Measurements from ENCODE around the gene DST. TPM values are rescaled to one million over a fixed set of nuclear protein-coding genes. Genes with fewer than 3 reads are reported as not detected.

The DST gene
- total RNA-seq, 4 donors from 2014 or later = 475 to 871 (median 583) TPM

DNA sequence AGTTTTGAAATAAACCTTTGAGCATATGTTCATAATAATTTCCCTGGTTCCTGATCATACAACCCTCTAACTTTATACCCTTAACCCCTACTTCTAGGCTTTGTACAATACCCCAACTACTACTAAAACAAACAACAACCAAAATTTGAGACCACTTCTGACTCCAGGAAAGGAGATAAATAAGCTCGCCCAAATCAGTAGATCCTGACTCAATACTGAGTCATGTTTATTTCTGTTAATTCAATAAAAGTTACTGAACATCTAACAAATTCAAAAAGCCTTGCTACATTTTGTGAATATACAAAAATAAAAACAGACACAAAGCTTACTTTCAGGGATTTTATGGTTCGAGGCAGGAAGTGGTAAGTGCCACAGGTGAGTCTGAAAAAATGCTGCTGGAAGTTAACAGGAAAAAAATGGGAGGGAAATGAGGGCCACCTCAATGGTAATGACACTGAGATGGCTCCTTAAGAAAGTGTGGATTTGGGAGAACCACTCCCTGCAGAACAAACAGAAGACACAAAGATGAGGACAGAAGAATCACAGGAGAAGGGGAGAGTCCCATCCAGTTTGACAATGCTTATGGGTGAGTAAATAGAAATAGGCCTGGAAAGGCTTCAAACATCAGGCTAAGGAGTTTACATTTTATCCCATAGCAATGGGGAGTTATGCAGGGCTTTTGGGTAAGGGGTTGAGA lies 63.4 kb downstream of the DST start:
- WGBS, 2 donors = 84 to 87% methylated on average over 2 of the region's 2 CpGs
- DNase-seq (ENCODE audit: low spot score in 2 of 2) = no peak
- H3K4me3 ChIP-seq (ENCODE audit: low read depth, poor library complexity, severe bottlenecking) = no peak overlapping the region
- TF ChIP-seq, protein P1, sequence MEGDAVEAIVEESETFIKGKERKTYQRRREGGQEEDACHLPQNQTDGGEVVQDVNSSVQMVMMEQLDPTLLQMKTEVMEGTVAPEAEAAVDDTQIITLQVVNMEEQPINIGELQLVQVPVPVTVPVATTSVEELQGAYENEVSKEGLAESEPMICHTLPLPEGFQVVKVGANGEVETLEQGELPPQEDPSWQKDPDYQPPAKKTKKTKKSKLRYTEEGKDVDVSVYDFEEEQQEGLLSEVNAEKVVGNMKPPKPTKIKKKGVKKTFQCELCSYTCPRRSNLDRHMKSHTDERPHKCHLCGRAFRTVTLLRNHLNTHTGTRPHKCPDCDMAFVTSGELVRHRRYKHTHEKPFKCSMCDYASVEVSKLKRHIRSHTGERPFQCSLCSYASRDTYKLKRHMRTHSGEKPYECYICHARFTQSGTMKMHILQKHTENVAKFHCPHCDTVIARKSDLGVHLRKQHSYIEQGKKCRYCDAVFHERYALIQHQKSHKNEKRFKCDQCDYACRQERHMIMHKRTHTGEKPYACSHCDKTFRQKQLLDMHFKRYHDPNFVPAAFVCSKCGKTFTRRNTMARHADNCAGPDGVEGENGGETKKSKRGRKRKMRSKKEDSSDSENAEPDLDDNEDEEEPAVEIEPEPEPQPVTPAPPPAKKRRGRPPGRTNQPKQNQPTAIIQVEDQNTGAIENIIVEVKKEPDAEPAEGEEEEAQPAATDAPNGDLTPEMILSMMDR (IDR thresholded peaks at IDR 0.05) = no peak
- TF ChIP-seq POLR2A (IDR thresholded peaks at IDR 0.05) = no peak
- intact Hi-C loops (cut with DNase I; ENCODE audit: low total_unique reads) = no loop called here

DNA sequence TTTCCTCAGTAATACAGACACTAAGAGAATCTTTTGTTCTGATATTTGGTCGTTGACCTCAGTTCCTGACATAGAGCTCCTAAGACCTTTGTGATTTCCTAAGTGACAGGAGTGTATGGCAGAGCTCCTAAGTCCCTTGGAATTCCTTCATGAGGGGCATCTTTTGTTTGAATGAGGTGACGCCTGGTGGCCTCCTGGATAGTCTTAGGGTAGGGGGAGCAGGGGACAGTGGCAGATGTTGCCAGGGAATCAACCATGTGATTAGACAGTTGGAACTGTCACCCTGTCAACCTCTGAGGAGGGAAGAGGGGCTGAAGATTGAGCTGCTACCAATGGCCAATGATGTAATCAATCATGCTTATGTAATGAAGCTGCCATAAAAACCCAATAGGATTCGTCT lies 67.0 kb downstream of the DST start:
- 85 to 93% methylated on average over 3 of the region's 3 CpGs for WGBS, 2 donors
- intact Hi-C loops (cut with DNase I; ENCODE audit: low total_unique reads) = no loop called here
- no peak for TF ChIP-seq POLR2A (IDR thresholded peaks at IDR 0.05)
- TF ChIP-seq, protein P1 (IDR thresholded peaks at IDR 0.05) = no peak
- no peak for DNase-seq (ENCODE audit: low spot score in 2 of 2)
- H3K4me3 ChIP-seq (ENCODE audit: low read depth, poor library complexity, severe bottlenecking) = no peak overlapping the region

DNA sequence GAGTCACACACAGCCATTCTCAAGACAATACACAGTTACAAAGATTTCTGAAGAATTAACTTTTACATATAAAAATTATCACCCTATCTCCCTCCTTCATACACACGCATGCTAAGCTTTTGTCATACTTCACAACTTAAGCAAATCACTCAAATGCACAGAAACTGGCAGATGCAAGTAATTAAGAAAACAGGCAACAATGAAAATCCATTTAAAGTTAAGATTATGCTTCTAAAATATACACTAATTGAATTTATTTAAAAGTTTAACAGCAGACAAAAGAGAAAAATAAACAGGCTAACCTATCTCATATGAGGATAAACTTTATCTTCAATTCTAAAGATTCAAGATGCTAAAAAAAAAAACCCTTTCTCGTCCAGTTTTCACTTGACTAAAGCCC lies 68.4 kb downstream of the DST start:
- 86 to 91% methylated on average over 2 of the region's 2 CpGs for WGBS, 2 donors
- no peak overlapping the region for H3K4me3 ChIP-seq (ENCODE audit: low read depth, poor library complexity, severe bottlenecking)
- no peak for DNase-seq (ENCODE audit: low spot score in 2 of 2)
- no peak for TF ChIP-seq POLR2A (IDR thresholded peaks at IDR 0.05)
- TF ChIP-seq, protein P1 (IDR thresholded peaks at IDR 0.05) = no peak
- intact Hi-C loops (cut with DNase I; ENCODE audit: low total_unique reads) = no loop called here

DNA sequence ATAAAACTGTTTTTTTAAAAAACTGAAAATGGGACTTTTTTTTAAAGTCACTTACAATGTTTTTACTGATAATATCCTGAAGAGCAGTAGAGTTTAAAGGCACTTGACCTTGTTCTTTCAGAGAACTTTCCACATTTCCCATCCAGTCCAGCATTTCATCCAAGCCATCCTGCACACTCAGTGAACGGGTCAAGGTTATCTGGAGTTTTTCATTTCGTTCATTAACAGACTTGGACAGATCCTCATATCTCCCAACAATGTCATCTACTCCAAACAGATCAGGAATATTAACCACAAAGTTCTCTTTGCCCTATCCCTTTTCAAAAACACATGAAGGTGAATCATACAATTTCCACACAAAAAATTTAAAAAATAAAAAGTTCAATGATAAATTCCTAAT lies 69.1 kb downstream of the DST start:
- intact Hi-C loops (cut with DNase I; ENCODE audit: low total_unique reads) = no loop called here
- WGBS, 2 donors = 68% methylated on average over 2 of the region's 2 CpGs
- TF ChIP-seq, protein P1 (IDR thresholded peaks at IDR 0.05) = no peak
- TF ChIP-seq POLR2A (IDR thresholded peaks at IDR 0.05) = no peak
- no peak for DNase-seq (ENCODE audit: low spot score in 2 of 2)
- H3K4me3 ChIP-seq (ENCODE audit: low read depth, poor library complexity, severe bottlenecking) = no peak overlapping the region

DNA sequence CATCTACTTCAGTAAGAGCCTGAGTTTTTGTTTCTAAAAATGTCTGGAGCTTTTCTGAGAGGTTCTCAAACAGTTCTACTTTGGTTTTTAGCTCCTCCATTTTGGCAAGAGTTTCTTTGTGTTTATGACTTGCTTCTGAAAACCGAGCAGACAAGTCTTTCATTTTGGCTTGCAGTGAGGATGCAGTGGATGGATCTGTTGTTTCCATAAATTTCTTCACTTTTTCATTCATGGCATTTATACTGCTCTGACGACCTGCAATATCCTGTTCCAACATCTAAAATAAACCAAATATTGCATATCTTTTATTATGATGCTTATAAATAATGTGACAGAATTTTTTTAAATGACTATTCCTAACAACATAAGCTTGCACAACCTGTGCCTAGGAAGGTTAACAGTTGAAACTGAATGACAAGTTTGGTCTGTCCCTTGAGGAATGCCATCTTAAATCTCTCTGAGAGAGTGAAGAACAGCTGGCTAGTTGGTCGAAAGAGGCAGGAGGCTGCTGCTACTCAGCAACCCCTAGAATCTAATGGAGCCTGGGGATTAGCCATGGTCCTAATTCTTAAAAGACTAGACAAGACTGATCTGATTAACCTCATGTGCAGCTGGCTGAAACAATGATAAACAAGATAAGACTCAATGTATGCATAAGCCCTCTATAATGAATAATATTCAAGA lies 69.8 kb downstream of the DST start:
- WGBS, 2 donors = 33 to 39% methylated on average over 3 of the region's 3 CpGs
- no peak overlapping the region for H3K4me3 ChIP-seq (ENCODE audit: low read depth, poor library complexity, severe bottlenecking)
- no peak for TF ChIP-seq POLR2A (IDR thresholded peaks at IDR 0.05)
- TF ChIP-seq, protein P1 (IDR thresholded peaks at IDR 0.05) = no peak
- no peak for DNase-seq (ENCODE audit: low spot score in 2 of 2)
- intact Hi-C loops (cut with DNase I; ENCODE audit: low total_unique reads) = no loop called here
